ENCODE measurements around the gene LRRC8B.

DNA sequence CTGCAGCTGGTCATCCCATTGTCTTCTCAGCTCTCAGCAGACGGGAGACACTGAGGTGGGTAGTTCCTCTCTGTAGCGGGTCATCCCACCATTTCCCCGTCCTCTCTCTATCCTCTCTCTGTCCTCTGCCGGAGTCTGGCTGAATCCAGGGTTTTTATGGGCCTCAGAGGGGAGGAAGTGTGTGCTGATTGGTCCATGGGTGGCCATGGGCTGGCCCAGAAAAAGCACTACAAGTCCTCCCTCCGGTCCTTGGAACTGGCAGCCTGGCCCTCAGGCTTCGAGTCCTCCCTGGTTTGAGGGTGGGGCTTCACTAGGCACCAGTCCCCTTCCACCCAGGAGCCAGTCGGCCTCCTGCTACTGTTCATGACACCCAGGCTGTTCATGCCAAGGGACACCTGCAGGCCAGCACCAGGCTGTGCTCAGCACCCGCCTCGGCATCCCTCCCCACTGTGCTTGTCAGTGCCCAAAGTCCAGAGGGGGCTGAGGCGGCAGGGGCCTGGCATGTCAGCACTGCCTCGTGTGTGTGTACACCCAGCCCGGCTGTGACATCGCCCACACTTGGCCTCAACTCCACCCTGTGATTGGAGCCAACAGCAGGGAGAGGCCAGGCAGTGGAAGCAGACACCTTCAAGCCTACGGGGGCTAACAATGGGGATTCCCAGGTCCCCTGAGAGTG, 85.3 kb downstream of the LRRC8B start:
- TF ChIP-seq, protein P1, sequence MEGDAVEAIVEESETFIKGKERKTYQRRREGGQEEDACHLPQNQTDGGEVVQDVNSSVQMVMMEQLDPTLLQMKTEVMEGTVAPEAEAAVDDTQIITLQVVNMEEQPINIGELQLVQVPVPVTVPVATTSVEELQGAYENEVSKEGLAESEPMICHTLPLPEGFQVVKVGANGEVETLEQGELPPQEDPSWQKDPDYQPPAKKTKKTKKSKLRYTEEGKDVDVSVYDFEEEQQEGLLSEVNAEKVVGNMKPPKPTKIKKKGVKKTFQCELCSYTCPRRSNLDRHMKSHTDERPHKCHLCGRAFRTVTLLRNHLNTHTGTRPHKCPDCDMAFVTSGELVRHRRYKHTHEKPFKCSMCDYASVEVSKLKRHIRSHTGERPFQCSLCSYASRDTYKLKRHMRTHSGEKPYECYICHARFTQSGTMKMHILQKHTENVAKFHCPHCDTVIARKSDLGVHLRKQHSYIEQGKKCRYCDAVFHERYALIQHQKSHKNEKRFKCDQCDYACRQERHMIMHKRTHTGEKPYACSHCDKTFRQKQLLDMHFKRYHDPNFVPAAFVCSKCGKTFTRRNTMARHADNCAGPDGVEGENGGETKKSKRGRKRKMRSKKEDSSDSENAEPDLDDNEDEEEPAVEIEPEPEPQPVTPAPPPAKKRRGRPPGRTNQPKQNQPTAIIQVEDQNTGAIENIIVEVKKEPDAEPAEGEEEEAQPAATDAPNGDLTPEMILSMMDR (IDR thresholded peaks at IDR 0.05; ENCODE audit: poor library complexity), result no peak
- no peak for TF ChIP-seq EZH2 (IDR thresholded peaks at IDR 0.05; ENCODE audit: borderline replicate concordance)
- no peak for TF ChIP-seq EZH2phosphoT487 (IDR thresholded peaks at IDR 0.05; ENCODE audit: low read depth, severe bottlenecking, unreplicated experiment)

Data from hepatocyte (in vitro differentiated cells).